Cardiac fibroblast (primary cell): ENCODE data around the gene CAVIN2.
A peak's percentile ranks its signal among the peaks of the same experiment; 100 is the strongest.

Source experiments
- DNase-seq, 2 donors: peaks; one replicate each; pipeline versions ENCODE4 v3.0.0 to v3.0.0-alpha.2; 2010; ENCODE audit warnings: low read depth in 2 of 2
- H3K4me3 ChIP-seq, 2 donors: replicated peaks in 1 of 2; 1 replicate in 1 of 2; 2 replicates in 1 of 2; pipeline ENCODE4 v1.5.1; 2011; ENCODE audit warnings: low read depth in 2 of 2, low read length in 2 of 2, mild to moderate bottlenecking in 2 of 2, moderate library complexity in 1 of 2
- TF ChIP-seq, protein P1 (sequence below): IDR thresholded peaks from one replicate; pipeline ENCODE4 v1.5.1; 2011; ENCODE audit warnings: low read depth, mild to moderate bottlenecking, low read length, inconsistent platforms

The CAVIN2 gene

GRCh38 chr2:191877875-191878274 is 31.0 kb upstream of the CAVIN2 start:
- no peak for DNase-seq
- no peak overlapping the region for H3K4me3 ChIP-seq
- TF ChIP-seq, protein P1, sequence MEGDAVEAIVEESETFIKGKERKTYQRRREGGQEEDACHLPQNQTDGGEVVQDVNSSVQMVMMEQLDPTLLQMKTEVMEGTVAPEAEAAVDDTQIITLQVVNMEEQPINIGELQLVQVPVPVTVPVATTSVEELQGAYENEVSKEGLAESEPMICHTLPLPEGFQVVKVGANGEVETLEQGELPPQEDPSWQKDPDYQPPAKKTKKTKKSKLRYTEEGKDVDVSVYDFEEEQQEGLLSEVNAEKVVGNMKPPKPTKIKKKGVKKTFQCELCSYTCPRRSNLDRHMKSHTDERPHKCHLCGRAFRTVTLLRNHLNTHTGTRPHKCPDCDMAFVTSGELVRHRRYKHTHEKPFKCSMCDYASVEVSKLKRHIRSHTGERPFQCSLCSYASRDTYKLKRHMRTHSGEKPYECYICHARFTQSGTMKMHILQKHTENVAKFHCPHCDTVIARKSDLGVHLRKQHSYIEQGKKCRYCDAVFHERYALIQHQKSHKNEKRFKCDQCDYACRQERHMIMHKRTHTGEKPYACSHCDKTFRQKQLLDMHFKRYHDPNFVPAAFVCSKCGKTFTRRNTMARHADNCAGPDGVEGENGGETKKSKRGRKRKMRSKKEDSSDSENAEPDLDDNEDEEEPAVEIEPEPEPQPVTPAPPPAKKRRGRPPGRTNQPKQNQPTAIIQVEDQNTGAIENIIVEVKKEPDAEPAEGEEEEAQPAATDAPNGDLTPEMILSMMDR = no peak

GRCh38 chr2:191875859-191876258 is 29.0 kb upstream of the CAVIN2 start:
- no peak for DNase-seq
- TF ChIP-seq, protein P1 = no peak
- no peak overlapping the region for H3K4me3 ChIP-seq

DNA sequence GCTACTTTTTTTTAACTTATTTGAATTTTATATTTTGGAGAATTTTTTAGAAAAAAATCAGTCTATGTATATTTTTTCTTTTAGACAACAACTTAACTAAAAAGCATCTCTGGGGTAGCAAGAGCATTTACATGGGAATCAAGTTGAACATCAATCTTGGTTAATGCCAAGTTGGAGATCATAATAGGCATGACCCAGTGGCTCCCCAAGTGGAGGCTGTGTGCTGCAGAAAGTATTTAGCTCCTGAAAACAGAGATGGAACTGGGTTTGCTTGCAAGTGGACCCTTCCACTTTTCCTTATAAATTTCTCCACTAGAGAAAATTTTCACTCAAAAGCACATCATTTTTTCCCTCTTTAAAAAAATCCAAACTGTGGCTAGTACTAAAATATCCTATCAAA is 23.9 kb upstream of the CAVIN2 start:
- H3K4me3 ChIP-seq = no peak overlapping the region
- DNase-seq = no peak
- TF ChIP-seq, protein P1 = peak; percentile 30

DNA sequence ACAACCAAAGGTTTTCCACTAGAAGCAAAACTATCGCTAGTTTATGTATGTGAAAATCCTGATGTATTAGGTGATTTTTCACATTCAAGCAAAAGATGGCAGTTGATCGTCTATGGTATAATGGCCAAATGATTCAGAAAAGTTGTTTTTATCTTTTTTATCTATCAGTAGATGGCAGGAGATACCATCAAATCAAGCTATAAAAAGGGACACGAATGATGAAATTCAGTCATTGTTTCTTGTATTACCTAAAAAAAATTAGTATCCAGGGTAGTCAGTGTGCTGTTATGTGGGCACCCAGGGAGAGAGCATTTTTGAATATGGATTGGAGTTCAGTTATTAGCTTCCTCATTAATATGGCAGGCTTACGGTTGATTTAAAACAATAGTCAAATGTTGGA is 22.9 kb upstream of the CAVIN2 start:
- TF ChIP-seq, protein P1 = no peak
- H3K4me3 ChIP-seq = no peak overlapping the region
- no peak for DNase-seq

DNA sequence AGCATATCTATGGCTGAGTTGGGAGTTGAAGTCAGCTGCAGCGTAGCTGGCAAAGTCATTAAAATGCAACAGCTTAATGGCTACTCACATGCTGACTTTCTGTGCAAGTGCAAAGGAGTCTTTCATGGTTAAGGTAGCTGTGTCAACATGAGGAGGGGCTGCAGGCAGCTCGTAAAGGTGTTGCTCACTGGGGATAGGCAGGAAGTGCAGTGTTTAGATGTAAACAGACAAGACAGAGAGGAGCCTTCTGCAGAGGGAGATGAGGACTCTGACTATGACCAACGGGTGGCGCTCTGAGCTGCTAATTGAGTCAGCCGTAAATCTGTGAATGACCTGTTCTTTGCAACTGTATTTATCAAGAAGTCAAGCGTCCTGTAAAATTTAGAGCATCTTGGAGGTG is 22.3 kb upstream of the CAVIN2 start:
- TF ChIP-seq, protein P1 = peak; percentile 39
- peak; percentile 31 to 55 for DNase-seq
- H3K4me3 ChIP-seq = no peak overlapping the region

DNA sequence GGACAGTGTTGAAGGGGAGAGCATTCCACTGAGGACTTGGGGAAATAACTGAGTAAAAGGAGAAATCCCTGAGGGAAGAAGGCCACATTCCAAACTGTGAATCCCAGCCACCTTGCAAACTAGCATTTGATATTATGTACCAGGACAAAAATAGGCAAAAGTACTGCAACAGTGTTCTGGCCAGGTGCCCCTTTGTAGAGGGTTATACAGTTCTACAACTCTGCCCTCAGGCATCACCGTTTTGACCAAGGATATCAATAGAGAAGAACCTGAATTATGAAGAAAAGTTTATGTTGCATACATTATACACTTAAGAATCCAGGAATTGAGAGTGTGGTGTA is 20.6 kb upstream of the CAVIN2 start:
- TF ChIP-seq, protein P1 = no peak
- no peak for DNase-seq
- no peak overlapping the region for H3K4me3 ChIP-seq

DNA sequence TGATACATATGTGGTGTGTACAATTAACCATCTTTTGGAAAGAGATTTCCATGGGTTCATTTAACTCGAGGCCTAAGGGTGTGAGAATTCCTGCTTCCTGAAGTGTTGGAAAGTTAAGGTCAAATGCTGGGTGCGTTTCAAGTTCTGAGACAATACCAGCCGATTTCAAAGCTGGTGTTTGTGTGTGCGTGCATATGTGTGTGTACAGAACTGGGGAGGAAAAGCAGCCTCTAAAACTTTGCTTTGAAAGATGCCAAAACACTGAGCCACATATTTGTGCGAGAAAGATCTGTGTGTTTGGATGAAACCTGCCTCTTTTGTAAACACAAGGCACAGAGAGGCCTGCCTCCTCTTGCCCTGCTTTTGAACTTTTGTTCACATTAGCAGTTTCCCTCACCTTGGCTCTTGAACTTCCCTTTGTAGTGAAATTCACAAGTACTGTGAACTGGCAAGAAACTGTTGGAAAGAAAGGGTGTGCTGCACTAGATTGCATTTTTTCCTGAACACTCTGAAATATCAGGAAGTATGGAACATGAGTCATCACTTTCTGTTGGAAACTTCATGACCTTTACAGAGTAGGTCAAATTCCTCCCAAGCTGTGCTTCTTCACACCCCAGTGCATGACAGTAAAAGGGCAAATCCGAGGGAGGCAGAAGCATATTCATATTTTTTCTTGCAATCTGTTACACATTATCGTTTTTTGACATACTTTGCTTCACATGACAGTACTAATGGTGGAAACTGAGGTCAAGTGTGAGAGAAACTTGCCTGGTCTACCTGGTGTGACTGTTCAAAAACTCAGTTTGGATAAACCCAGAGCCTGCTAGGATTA is 20.0 kb upstream of the CAVIN2 start:
- no peak overlapping the region for H3K4me3 ChIP-seq
- peak; percentile 87 to 97 for DNase-seq
- TF ChIP-seq, protein P1 = no peak
